HepG2 (cell line): ENCODE data around the gene SRSF2. TPM values are rescaled to one million over a fixed set of nuclear protein-coding genes. Genes with fewer than 3 reads are reported as not detected.

ENCODE experiments used
- ADNP ChIP-seq: sonication (generic); formaldehyde crosslinking; IDR thresholded peaks from 2 replicates; pipeline ENCODE4 v1.4.0; 2020; ENCODE audit warnings: missing genetic modification reagents
- ATF4 ChIP-seq, 2 experiments: fragments of 450-650 bp in 1 of 2; sonication (generic) in 1 of 2; formaldehyde crosslinking; IDR thresholded peaks; 2 replicates each; pipeline versions ENCODE4 v1.5.0 to v1.8.0; 2020 to 2022; ENCODE audit warnings: mild to moderate bottlenecking in 1 of 2, missing genetic modification reagents in 1 of 2
- ATF7 ChIP-seq, 2 experiments: fragments of 450-650 bp in 1 of 2; sonication (generic) in 1 of 2; formaldehyde crosslinking in 1 of 2; IDR thresholded peaks; 2 replicates each; pipeline versions ENCODE4 v1.4.0 to v1.6.1; 2016 to 2020; ENCODE audit warnings: antibody characterized with exemption in 1 of 2, mild to moderate bottlenecking in 1 of 2, missing genetic modification reagents in 1 of 2
- CC2D1A ChIP-seq: sonication (generic); formaldehyde crosslinking; IDR thresholded peaks from 2 replicates; pipeline ENCODE4 v1.8.1; 2023; ENCODE audit warnings: mild to moderate bottlenecking, missing genetic modification reagents
- DMTF1 ChIP-seq: sonication (generic); formaldehyde crosslinking; IDR thresholded peaks from 2 replicates; pipeline ENCODE4 v1.4.0; 2020; ENCODE audit warnings: mild to moderate bottlenecking, missing genetic modification reagents
- HMGXB4 ChIP-seq, 2 experiments: sonication (generic) in 1 of 2; formaldehyde crosslinking in 1 of 2; IDR thresholded peaks; 2 replicates each; pipeline versions ENCODE4 v1.4.0 to v1.6.1; 2018 to 2020; ENCODE audit warnings: missing genetic modification reagents in 2 of 2, borderline replicate concordance in 1 of 2, low read depth in 1 of 2, mild to moderate bottlenecking in 1 of 2, missing biosample characterization in 1 of 2
- HNF4A ChIP-seq: sonication (generic); formaldehyde crosslinking; IDR thresholded peaks from 2 replicates; pipeline ENCODE4 v1.4.0; 2020; ENCODE audit warnings: missing genetic modification reagents
- IKZF1 ChIP-seq: fragments of 450-650 bp; IDR thresholded peaks from 2 replicates; pipeline ENCODE4 v1.7.1; 2016
- MTA3 ChIP-seq: sonication (generic); formaldehyde crosslinking; IDR thresholded peaks from 2 replicates; pipeline ENCODE4 v1.4.0; 2020; ENCODE audit warnings: missing genetic modification reagents
- MYNN ChIP-seq: sonication (generic); formaldehyde crosslinking; IDR thresholded peaks from 2 replicates; pipeline ENCODE4 v1.4.0; 2020; ENCODE audit warnings: mild to moderate bottlenecking, low read depth, missing genetic modification reagents
- PBX3 ChIP-seq: sonication (generic); formaldehyde crosslinking; IDR thresholded peaks from 2 replicates; pipeline ENCODE4 v1.8.1; 2023; ENCODE audit warnings: missing genetic modification reagents, inconsistent platforms, borderline replicate concordance
- PITX1 ChIP-seq: sonication (generic); formaldehyde crosslinking; IDR thresholded peaks from 2 replicates; pipeline ENCODE4 v1.5.1; 2020; ENCODE audit warnings: mild to moderate bottlenecking, missing genetic modification reagents
- SMAD1 ChIP-seq: sonication (generic); formaldehyde crosslinking; IDR thresholded peaks from 2 replicates; pipeline ENCODE4 v1.4.0; 2020; ENCODE audit warnings: missing genetic modification reagents, low read depth, mild to moderate bottlenecking, borderline replicate concordance
- SMC3 ChIP-seq: IDR thresholded peaks from 2 replicates; pipeline ENCODE4 v1.6.1; 2011; ENCODE audit warnings: low read length, improper control_type of control experiment
- SMYD3 ChIP-seq: sonication (generic); formaldehyde crosslinking; IDR thresholded peaks from 2 replicates; pipeline ENCODE4 v1.8.1; 2023; ENCODE audit warnings: mild to moderate bottlenecking, missing genetic modification reagents
- TMF1 ChIP-seq: sonication (generic); formaldehyde crosslinking; IDR thresholded peaks from 2 replicates; pipeline ENCODE4 v1.8.1; 2022; ENCODE audit warnings: low read depth, missing genetic modification reagents
- ZNF562 ChIP-seq: sonication (generic); formaldehyde crosslinking; IDR thresholded peaks from 2 replicates; pipeline ENCODE4 v1.8.0; 2022; ENCODE audit warnings: missing genetic modification reagents, borderline replicate concordance
- ZNF766 ChIP-seq: sonication (generic); formaldehyde crosslinking; IDR thresholded peaks from 2 replicates; pipeline ENCODE4 v1.5.0; 2020; ENCODE audit warnings: missing genetic modification reagents, borderline replicate concordance
- ZNF780A ChIP-seq: sonication (generic); formaldehyde crosslinking; IDR thresholded peaks from 2 replicates; pipeline ENCODE4 v1.8.0; 2022; ENCODE audit warnings: mild to moderate bottlenecking, missing genetic modification reagents, moderate library complexity
- ZNF850 ChIP-seq: sonication (generic); formaldehyde crosslinking; conservative IDR thresholded peaks from 2 replicates; pipeline ENCODE4 v1.9.0; 2021; ENCODE audit warnings: mild to moderate bottlenecking, missing genetic modification reagents
- polyA plus RNA-seq, 8 experiments: library from polyadenylated mRNA; depleted of rRNA in 3 of 8; stranded (reverse) in 7 of 8; unstranded in 1 of 8; fragments of >200 nt; fragmentation: Illumina TruSeq in 4 of 8; extraction: Trizol in 4 of 8; gene quantifications; 2 replicates each; pipeline versions ENCODE4 v1.2.1 to v1.2.3, GENCODE V29; 2011 to 2016; ENCODE audit warnings: low read depth in 4 of 8, missing spikeins in 1 of 8, mixed read lengths in 1 of 8; ENCODE audit not compliant: insufficient read depth in 1 of 8
- total RNA-seq, 5 experiments: library from RNA; depleted of rRNA; stranded (reverse); fragments of >200 nt; fragmentation: Illumina TruSeq; extraction: Trizol; gene quantifications; 2 replicates each; pipeline ENCODE4 v1.2.3, GENCODE V29; 2016; ENCODE audit warnings: low read depth in 1 of 5

Gene SRSF2
- total and polyA plus RNA-seq, 2 of the 13 experiments (the other 11 are each of a cell fraction or from before 2014, with no cell fraction given) = 306 to 319 TPM

GRCh38 chr17:76737676-76738467, 741 bp upstream of the SRSF2 start, which contains the start of gene MFSD11 (continued):
- no peak for TF ChIP-seq PBX3 (CRISPR knock-in tag)
- 0 out of 2 replicates have a peak, but pooled peaks have one; percentile 1 for TF ChIP-seq HNF4A (CRISPR knock-in tag)
- TF ChIP-seq CC2D1A (CRISPR knock-in tag) = no peak
- TF ChIP-seq ZNF562 (CRISPR knock-in tag) = no peak
- TF ChIP-seq SMAD1 (CRISPR knock-in tag) = peak; percentile 96
- no peak for TF ChIP-seq SMYD3 (CRISPR knock-in tag)
- no peak for TF ChIP-seq ZNF766 (CRISPR knock-in tag)
- no peak; the same call in 1 of the 2 replicates for TF ChIP-seq SMC3
- TF ChIP-seq ATF7 (IDR thresholded peaks at IDR 0.05) = no peak
- no peak; the same call in 1 of the 2 replicates for TF ChIP-seq ATF7 (CRISPR knock-in tag; IDR thresholded peaks at IDR 0.05)
- peak; percentile 25 to 39; a peak in 1 of 4 replicates for TF ChIP-seq HMGXB4 (CRISPR knock-in tag; IDR thresholded peaks at IDR 0.05; ENCODE audit: borderline replicate concordance in 1 of 2, low read depth in 1 of 2)
- peak; percentile 66; the same call in 1 of the 2 replicates for TF ChIP-seq PITX1 (CRISPR knock-in tag)
- no peak for TF ChIP-seq MTA3 (CRISPR knock-in tag)
- no peak for TF ChIP-seq IKZF1
- 0 out of 2 replicates have a peak, but pooled peaks have one; percentile 29 for TF ChIP-seq DMTF1 (CRISPR knock-in tag)
- TF ChIP-seq ZNF850 = no peak
- no peak; the same call in 1 of the 2 replicates for TF ChIP-seq MYNN (CRISPR knock-in tag)
- TF ChIP-seq ZNF780A (CRISPR knock-in tag) = peak; percentile 15; the same call in 1 of the 2 replicates
- no peak for TF ChIP-seq ADNP
- TF ChIP-seq ATF4 (CRISPR knock-in tag; IDR thresholded peaks at IDR 0.05) = peak in 1 of 2 experiments; percentile 55; a peak in 2 of 4 replicates
- peak; percentile 32; the same call in 1 of the 2 replicates for TF ChIP-seq TMF1 (CRISPR knock-in tag)
